ENCODE data around the gene SLCO4C1. TPM values are rescaled to one million over a fixed set of nuclear protein-coding genes. Genes with fewer than 3 reads are reported as not detected.

The SLCO4C1 gene, protein sequence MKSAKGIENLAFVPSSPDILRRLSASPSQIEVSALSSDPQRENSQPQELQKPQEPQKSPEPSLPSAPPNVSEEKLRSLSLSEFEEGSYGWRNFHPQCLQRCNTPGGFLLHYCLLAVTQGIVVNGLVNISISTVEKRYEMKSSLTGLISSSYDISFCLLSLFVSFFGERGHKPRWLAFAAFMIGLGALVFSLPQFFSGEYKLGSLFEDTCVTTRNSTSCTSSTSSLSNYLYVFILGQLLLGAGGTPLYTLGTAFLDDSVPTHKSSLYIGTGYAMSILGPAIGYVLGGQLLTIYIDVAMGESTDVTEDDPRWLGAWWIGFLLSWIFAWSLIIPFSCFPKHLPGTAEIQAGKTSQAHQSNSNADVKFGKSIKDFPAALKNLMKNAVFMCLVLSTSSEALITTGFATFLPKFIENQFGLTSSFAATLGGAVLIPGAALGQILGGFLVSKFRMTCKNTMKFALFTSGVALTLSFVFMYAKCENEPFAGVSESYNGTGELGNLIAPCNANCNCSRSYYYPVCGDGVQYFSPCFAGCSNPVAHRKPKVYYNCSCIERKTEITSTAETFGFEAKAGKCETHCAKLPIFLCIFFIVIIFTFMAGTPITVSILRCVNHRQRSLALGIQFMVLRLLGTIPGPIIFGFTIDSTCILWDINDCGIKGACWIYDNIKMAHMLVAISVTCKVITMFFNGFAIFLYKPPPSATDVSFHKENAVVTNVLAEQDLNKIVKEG
- 7.8 and 9.6 TPM in 2 replicates for total RNA-seq (2016; rRNA removed; fragmentation: Illumina TruSeq; extraction: Trizol)
- total RNA-seq (2016; cell fraction: cytosol; rRNA removed; fragmentation: Illumina TruSeq; extraction: Trizol; ENCODE audit: low read depth), result 1.4 and 1.6 TPM in 2 replicates
- 7.2 and 8.8 TPM in 2 replicates for total RNA-seq (2016; cell fraction: insoluble cytoplasmic fraction; rRNA removed; fragmentation: Illumina TruSeq; extraction: Trizol)
- total RNA-seq (2016; cell fraction: membrane; rRNA removed; fragmentation: Illumina TruSeq; extraction: Trizol), result 4.8 and 5.4 TPM in 2 replicates
- total RNA-seq (2016; cell fraction: nucleus; rRNA removed; fragmentation: Illumina TruSeq; extraction: Trizol), result 14.3 and 15.8 TPM in 2 replicates
- 1.3 and 2.8 TPM in 2 replicates for polyA plus RNA-seq (2011; rRNA removed)
- polyA plus RNA-seq (2011; cell fraction: cytosol; rRNA removed), result 0.55 and 2.6 TPM in 2 replicates
- 0.31 and 1.4 TPM in 2 replicates for polyA plus RNA-seq (2011; cell fraction: nucleus; rRNA removed)
- 5.2 and 7.0 TPM in 2 replicates for polyA plus RNA-seq (2012)
- polyA plus RNA-seq (2016; cell fraction: cytosol; fragmentation: Illumina TruSeq; extraction: Trizol; ENCODE audit: low read depth), result 0.36 and 0.60 TPM in 2 replicates
- polyA plus RNA-seq (2016; cell fraction: insoluble cytoplasmic fraction; fragmentation: Illumina TruSeq; extraction: Trizol; ENCODE audit: low read depth), result 10.4 and 11.2 TPM in 2 replicates
- 1.6 and 2.0 TPM in 2 replicates for polyA plus RNA-seq (2016; cell fraction: membrane; fragmentation: Illumina TruSeq; extraction: Trizol; ENCODE audit: low read depth)
- polyA plus RNA-seq (2016; cell fraction: nucleus; fragmentation: Illumina TruSeq; extraction: Trizol; ENCODE audit: insufficient read depth, low read depth), result 19.2 and 20.6 TPM in 2 replicates
- polyA minus RNA-seq (2011; rRNA and poly(A)+ RNA removed; ENCODE audit: low replicate concordance), result 2.5 TPM in 1 of 2 replicates, not detected in the other
- 2.2 and 3.6 TPM in 2 replicates for polyA minus RNA-seq (2011; cell fraction: cytosol; rRNA and poly(A)+ RNA removed)
- 2.2 and 6.3 TPM in 2 replicates for polyA minus RNA-seq (2011; cell fraction: nucleus; rRNA and poly(A)+ RNA removed)
- Bru-seq, nascent RNA, result percentile 66 among the genes with signal in this experiment
- percentile 67 among the genes with signal in this experiment for BruChase-seq, experiment 1, labeled RNA remaining after a 6-hour chase
- percentile 61 among the genes with signal in this experiment for BruChase-seq, experiment 2, labeled RNA remaining after a 2-hour chase
- long read RNA-seq, experiment 1, partial matches to known transcripts, result 1 of 3 reads
- long read RNA-seq, experiment 1, other reads (novel, unspliced or antisense), result 2 of 3 reads
- long read RNA-seq, experiment 2, partial matches to known transcripts, result 0 of 7 reads
- long read RNA-seq, experiment 2, other reads (novel, unspliced or antisense), result 7 of 7 reads

DNA sequence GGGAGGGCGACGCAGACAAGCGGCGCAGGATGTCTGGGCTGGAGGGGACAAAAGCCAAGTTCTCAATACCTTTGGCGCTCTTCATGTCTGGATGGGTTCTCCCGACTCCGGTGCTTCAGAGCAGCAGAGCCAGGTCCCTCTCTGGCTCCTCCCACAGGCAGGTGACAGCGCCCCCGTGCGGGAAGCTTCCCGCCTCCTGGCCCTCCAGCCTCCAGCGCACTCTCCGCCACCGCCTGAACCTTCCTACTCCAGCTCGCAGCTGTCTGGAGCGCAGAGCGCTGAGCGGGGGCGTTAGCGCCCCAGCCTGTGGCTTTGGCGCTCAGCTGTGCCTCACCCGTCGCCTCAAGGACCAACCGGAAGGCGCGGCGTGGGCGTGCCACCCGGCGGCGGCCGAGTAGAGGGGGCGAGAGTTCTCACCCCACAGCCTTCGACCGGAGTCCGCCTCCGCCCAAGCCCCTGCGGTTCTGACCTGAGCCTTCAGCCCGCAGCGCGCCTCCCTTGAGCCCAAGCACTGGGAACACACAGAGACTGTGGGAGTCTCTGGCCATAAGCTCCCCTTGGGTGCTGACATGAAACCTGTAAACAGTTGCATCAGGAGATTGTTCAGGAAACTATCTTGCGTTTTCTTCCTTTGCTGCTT lies at the start of gene SLCO4C1:
Gene SLCO4C1 (minus strand): TSS at position 107 of the 640 bp plus-strand sequence. CDS start 22 bp downstream, at position 85.
- intact Hi-C loops (cut with micrococcal nuclease; ENCODE audit: unreplicated experiment) (loop anchor here (2.0 to 10.0 kb wide), 3 partner anchors 73 to 354 kb away; no protein-coding TSS in a partner anchor), in situ Hi-C loops (cut with HindIII; ENCODE audit: extremely low pct_ligation_motif_present, low pct_unique_long_range_greater_than_20kb) (no loop called here)
- Histone ChIP-seq H3K27me3 (ENCODE audit: control insufficient read depth in 1 of 2, insufficient read depth in 2 of 2, low read length in 2 of 2) (no peaks in the 10 kb centered on the region), H2AFZ (ENCODE audit: low read length) (peak within 1 kb of the TSS; percentile 80), H3K36me3 (replicated peaks in 1 of 2; ENCODE audit: control insufficient read depth in 1 of 2, insufficient read depth in 2 of 2, low read length in 2 of 2) (no peaks in the 10 kb centered on the region), H3K4me3 (replicated peaks in 1 of 3; ENCODE audit: insufficient read depth in 1 of 3, low read depth in 2 of 3, low read length in 3 of 3) (peak within 1 kb of the TSS; percentile 47 to 90 (median 84)), H3K4me2 (ENCODE audit: low read depth, low read length) (peak within 1 kb of the TSS; percentile 94), H3K27ac (ENCODE audit: extremely low read length, insufficient read depth, low read length) (peak within 1 kb of the TSS; percentile 61), H3K9me3 (ENCODE audit: low read length) (no peaks in the 10 kb centered on the region), H3K9ac (ENCODE audit: insufficient read depth, low read depth, low read length) (peak within 1 kb of the TSS; percentile 63), H4K20me1 (ENCODE audit: insufficient read depth, low read length) (no peaks in the 10 kb centered on the region), H3K4me1 (ENCODE audit: insufficient read depth, low read length) (peaks cover 32% of the 10 kb centered on the region), H3K79me2 (ENCODE audit: insufficient read depth, low read length) (peaks cover 10% of the 10 kb centered on the region)
- DNase-seq (ENCODE audit: low spot score) (peak; percentile 70), FAIRE-seq (peak; percentile 82), ATAC-seq (peak; percentile 97)
- BruUV-seq (replicated peaks), result no TSS peak
- CTCF ChIA-PET (ENCODE audit: low intra/inter-chr PET ratio, low total read pairs), result no interaction called here
- under 1% methylated on average over 15 of the region's 42 CpGs for WGBS (ENCODE audit: low lambda C conversion rate)
- POLR2A ChIA-PET, result interaction anchor here (0.6 to 0.7 kb wide), 2 partner anchors 13 to 23 kb away, joined by 4 read pairs; no protein-coding TSS in a partner anchor
- TF ChIP-seq, protein P1, sequence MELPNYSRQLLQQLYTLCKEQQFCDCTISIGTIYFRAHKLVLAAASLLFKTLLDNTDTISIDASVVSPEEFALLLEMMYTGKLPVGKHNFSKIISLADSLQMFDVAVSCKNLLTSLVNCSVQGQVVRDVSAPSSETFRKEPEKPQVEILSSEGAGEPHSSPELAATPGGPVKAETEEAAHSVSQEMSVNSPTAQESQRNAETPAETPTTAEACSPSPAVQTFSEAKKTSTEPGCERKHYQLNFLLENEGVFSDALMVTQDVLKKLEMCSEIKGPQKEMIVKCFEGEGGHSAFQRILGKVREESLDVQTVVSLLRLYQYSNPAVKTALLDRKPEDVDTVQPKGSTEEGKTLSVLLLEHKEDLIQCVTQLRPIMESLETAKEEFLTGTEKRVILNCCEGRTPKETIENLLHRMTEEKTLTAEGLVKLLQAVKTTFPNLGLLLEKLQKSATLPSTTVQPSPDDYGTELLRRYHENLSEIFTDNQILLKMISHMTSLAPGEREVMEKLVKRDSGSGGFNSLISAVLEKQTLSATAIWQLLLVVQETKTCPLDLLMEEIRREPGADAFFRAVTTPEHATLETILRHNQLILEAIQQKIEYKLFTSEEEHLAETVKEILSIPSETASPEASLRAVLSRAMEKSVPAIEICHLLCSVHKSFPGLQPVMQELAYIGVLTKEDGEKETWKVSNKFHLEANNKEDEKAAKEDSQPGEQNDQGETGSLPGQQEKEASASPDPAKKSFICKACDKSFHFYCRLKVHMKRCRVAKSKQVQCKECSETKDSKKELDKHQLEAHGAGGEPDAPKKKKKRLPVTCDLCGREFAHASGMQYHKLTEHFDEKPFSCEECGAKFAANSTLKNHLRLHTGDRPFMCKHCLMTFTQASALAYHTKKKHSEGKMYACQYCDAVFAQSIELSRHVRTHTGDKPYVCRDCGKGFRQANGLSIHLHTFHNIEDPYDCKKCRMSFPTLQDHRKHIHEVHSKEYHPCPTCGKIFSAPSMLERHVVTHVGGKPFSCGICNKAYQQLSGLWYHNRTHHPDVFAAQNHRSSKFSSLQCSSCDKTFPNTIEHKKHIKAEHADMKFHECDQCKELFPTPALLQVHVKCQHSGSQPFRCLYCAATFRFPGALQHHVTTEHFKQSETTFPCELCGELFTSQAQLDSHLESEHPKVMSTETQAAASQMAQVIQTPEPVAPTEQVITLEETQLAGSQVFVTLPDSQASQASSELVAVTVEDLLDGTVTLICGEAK (IDR thresholded peaks at IDR 0.05), result no peak
- TF ChIP-seq, protein P1 (CRISPR knock-in tag; IDR thresholded peaks at IDR 0.05), result no peak
- TF ChIP-seq ZNF446 (CRISPR knock-in tag; IDR thresholded peaks at IDR 0.05) (no peak; the same call in 1 of the 2 replicates), DNMT1 (CRISPR knock-in tag; IDR thresholded peaks at IDR 0.05) (no peak), TBX2 (CRISPR knock-in tag; IDR thresholded peaks at IDR 0.05; ENCODE audit: borderline replicate concordance) (peak; percentile 89)
